NB4 (cell line): ENCODE results near the gene NDUFA13.
A peak's percentile ranks its signal among the peaks of the same experiment; 100 is the strongest.

Source experiments
- DNase-seq: peaks from one replicate; pipeline ENCODE4 v3.0.0; 2010; ENCODE audit warnings: low read depth
- H3K4me3 ChIP-seq: one replicate; pipeline ENCODE4 v1.5.1; 2011; ENCODE audit warnings: mild to moderate bottlenecking, low read depth, low read length, moderate library complexity
- MYC ChIP-seq: IDR thresholded peaks from 2 replicates; pipeline ENCODE4 v1.6.1; 2011; ENCODE audit warnings: low read depth, low read length
- POLR2A ChIP-seq: IDR thresholded peaks from 2 replicates; pipeline ENCODE4 v1.6.1; 2011; ENCODE audit warnings: mild to moderate bottlenecking; ENCODE audit not compliant: insufficient read length; ENCODE audit errors: extremely low read depth
- TF ChIP-seq, protein P1 (sequence below): IDR thresholded peaks from 2 replicates; pipeline ENCODE4 v1.6.1; 2011; ENCODE audit warnings: low read depth, low read length
- TF ChIP-seq, protein P2 (sequence below): IDR thresholded peaks from one replicate; pipeline ENCODE4 v1.5.1; 2012; ENCODE audit warnings: low read depth, low read length

NDUFA13 gene

DNA sequence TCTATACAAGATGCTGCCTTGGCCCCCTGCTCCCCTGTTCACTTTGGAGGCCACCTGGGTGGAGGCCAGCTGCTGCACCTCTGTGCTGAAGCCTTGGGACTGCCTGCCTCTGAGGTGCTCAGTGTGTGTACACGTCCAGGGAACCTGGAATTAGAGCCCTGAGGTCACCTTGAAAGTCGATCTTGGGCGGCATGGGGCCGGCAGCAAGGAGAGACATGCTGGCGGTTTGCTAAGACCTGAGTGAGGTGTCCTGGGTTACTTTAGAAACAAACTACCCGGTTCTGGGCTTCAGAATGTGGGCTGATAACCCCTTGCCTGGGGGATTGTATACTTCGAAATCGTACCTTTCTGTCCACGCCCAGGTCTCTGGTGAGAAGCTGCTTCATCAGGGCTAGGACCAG lies 26.2 kb upstream of the NDUFA13 start:
- no peak for DNase-seq
- no peak overlapping the region for H3K4me3 ChIP-seq
- no peak for TF ChIP-seq POLR2A
- TF ChIP-seq MYC = no peak
- TF ChIP-seq, protein P1, sequence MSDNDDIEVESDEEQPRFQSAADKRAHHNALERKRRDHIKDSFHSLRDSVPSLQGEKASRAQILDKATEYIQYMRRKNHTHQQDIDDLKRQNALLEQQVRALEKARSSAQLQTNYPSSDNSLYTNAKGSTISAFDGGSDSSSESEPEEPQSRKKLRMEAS = no peak
- TF ChIP-seq, protein P2, sequence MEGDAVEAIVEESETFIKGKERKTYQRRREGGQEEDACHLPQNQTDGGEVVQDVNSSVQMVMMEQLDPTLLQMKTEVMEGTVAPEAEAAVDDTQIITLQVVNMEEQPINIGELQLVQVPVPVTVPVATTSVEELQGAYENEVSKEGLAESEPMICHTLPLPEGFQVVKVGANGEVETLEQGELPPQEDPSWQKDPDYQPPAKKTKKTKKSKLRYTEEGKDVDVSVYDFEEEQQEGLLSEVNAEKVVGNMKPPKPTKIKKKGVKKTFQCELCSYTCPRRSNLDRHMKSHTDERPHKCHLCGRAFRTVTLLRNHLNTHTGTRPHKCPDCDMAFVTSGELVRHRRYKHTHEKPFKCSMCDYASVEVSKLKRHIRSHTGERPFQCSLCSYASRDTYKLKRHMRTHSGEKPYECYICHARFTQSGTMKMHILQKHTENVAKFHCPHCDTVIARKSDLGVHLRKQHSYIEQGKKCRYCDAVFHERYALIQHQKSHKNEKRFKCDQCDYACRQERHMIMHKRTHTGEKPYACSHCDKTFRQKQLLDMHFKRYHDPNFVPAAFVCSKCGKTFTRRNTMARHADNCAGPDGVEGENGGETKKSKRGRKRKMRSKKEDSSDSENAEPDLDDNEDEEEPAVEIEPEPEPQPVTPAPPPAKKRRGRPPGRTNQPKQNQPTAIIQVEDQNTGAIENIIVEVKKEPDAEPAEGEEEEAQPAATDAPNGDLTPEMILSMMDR = no peak

DNA sequence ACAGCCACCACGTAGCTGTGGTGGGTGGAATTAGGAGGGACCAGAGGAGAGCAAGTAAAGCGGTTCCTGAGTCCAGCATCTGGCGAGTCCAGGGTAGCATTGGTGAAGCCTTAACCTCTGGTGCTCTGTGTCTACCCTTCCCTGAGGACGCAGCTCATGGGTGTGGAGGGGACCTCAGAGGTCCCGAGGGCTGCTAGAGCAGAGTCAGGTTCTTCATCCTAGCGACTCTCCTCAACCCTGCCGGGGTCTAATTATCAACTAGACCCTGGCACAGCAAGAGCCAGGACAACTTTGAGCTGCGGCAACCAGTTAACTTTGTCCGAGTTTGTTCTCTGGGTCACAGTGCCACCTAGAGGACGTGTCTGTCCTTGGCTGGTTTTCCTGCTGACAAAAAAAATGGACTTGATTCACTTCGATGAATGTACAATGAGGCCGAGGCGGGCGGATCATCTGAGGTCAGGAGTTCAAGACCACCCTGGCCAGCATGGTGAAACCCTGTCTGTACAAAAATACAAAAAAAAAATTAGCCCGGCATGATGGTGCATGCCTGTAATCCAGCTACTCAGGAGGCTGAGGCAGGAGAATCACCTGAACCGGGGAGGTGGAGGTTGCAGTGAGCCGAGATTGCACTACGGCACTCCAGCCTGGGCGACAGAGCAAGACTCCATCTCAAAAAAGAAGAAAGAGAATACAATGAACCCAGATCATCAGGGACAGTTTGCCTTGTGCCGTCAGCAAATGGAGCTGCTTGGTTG lies 25.6 kb upstream of the NDUFA13 start:
- DNase-seq = peak; percentile 82
- no peak overlapping the region for H3K4me3 ChIP-seq
- TF ChIP-seq MYC = no peak
- TF ChIP-seq, protein P2 = peak; percentile 69

DNA sequence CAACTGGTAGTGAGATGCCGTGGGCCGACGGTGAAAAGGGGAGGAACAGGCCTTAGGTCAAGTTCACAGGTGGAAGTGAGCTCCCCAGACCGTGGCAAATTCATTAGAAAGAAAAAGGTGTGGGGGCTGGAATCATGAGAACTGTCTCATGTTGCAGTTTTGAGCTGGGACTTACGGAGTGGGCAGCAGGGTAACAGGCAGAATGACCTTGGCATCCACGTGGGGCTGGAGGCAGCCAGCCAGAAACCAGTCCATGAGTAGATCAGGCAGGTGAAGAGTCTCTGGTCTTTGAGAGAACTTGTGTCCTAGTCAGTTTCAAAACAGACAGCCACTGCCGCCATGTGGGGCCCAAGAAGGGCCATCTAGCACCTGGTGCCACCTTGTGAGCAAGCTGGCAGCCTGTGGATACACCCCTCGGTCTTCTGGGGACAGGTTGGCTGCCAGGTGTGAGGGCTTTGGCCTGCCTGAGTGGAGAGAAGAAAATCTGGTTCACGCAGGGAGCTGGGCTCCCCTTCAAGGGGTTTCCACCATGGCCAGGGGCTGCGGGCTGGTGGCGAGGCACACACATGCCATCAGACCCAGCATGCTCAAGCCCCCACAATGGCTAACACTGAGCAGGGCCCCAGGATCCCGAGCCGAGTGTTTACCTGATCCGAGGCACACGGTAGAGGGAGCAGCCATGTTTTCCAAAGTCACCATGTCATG lies 24.6 kb upstream of the NDUFA13 start:
- no peak for DNase-seq
- H3K4me3 ChIP-seq = no peak overlapping the region
- TF ChIP-seq POLR2A = no peak
- TF ChIP-seq, protein P1 = no peak
- TF ChIP-seq, protein P2 = no peak
- no peak for TF ChIP-seq MYC

DNA sequence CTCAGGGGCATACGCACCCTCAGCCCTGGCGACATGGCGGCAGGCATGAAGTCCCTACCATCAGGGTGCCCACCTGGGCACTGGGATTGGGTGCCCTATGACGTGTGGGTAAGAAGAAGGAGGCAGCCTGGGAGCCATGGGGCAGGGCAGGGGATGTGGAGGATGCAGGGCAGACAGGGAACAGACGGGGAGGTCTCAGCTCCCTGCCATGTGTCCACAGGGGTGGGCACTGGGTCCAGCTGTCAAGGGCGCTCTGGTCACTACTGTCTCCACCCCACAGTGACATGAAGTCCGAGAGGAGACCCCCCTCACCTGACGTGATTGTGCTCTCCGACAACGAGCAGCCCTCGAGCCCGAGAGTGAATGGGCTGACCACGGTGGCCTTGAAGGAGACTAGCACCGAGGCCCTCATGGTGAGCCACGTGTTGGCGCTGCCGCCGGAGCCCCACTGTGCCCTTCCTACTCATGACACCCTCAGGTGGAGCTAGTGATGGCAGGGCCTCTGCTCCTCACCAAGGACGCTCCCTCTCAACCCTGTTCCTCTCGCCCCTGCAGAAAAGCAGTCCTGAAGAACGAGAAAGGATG lies 23.9 kb upstream of the NDUFA13 start:
- TF ChIP-seq MYC = no peak
- TF ChIP-seq, protein P1 = no peak
- TF ChIP-seq, protein P2 = no peak
- TF ChIP-seq POLR2A = no peak
- no peak for DNase-seq
- H3K4me3 ChIP-seq = no peak overlapping the region

DNA sequence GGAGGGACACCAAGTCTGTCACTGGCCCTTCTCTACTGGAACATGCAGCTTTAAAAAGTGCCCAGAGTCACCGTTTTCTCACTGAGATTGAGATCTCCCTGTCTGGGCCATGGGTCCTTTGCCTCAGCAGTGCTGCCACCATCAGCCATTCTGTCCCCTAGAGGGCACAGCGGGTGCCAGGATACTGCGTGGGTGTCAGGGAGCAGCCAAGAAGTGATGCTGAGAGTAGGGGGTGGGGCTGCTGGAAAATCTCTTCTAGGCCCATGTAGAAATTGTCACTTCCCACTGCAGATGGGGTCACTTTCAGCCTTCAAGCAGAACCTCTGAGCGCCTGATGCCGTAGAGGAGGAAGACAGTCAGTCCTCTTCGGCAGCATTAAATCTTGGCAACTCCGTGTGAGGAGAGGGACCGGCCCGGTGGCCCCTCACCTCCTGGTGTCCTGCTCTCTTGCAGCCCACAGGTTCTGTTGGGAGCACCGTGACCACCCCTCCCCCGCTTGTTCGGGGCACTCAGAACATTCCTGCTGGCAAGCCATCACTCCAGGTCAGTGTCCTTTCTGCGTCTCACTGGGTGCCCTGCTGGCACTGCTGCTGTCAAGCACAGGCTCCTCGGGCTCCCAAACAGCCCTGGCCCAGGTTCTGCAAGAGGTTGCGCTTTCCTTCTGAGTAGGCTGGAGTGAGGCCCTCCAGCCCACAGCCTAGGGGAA lies 22.0 kb upstream of the NDUFA13 start:
- no peak for DNase-seq
- no peak overlapping the region for H3K4me3 ChIP-seq
- no peak for TF ChIP-seq POLR2A
- no peak for TF ChIP-seq MYC
